Stimulated activated CD8-positive, alpha-beta memory T cell treated with anti-CD3 and anti-CD28 coated beads, Interleukin-2, amount 100 ng/mL, for 1 hour (primary cell): Measurements from ENCODE around the gene GRK6.

ENCODE experiments used
- DNase-seq, 2 donors: peaks; one replicate each; pipeline ENCODE4 v3.0.0-alpha.2; 2020; ENCODE audit warnings: low read depth in 2 of 2

GRK6 gene

GRCh38 chr5:177427211-177427822 lies 841 bp downstream of the GRK6 start:
- no peak for DNase-seq

GRCh38 chr5:177427919-177428573 lies 1.6 kb downstream of the GRK6 start:
- DNase-seq = no peak

- DNase-seq = no peak
Measured at GRCh38 chr5:177428574-177429217, 2.2 kb downstream of the GRK6 start.

GRCh38 chr5:177429248-177430040 lies 3.0 kb downstream of the GRK6 start:
- peak; percentile 66 for DNase-seq

GRCh38 chr5:177430140-177430951 lies 3.9 kb downstream of the GRK6 start:
- DNase-seq = no peak

- DNase-seq = no peak
Measured at GRCh38 chr5:177430972-177431316, 4.5 kb downstream of the GRK6 start.

- DNase-seq = peak in 1 of 2 donors; percentile 37
Measured at GRCh38 chr5:177431317-177432142, 5.1 kb downstream of the GRK6 start.

- DNase-seq = no peak
Measured at GRCh38 chr5:177432143-177432838, 5.8 kb downstream of the GRK6 start.

- no peak for DNase-seq
Measured at GRCh38 chr5:177432839-177433657, 6.6 kb downstream of the GRK6 start.

- no peak for DNase-seq
Measured at GRCh38 chr5:177433658-177434217, 7.3 kb downstream of the GRK6 start.

- DNase-seq = no peak
Measured at GRCh38 chr5:177434437-177434836, 8.0 kb downstream of the GRK6 start.

- DNase-seq = no peak
Measured at GRCh38 chr5:177434942-177435738, 8.7 kb downstream of the GRK6 start.

GRCh38 chr5:177435847-177436536 lies 9.5 kb downstream of the GRK6 start:
- no peak for DNase-seq

GRCh38 chr5:177437623-177438022 lies 11.1 kb downstream of the GRK6 start:
- no peak for DNase-seq

GRCh38 chr5:177438468-177438867 lies 12.0 kb downstream of the GRK6 start:
- no peak for DNase-seq

- no peak for DNase-seq
Measured at GRCh38 chr5:177439518-177440053, 13.1 kb downstream of the GRK6 start.
